ENCODE results near the gene PRRX2.

The PRRX2 gene

DNA sequence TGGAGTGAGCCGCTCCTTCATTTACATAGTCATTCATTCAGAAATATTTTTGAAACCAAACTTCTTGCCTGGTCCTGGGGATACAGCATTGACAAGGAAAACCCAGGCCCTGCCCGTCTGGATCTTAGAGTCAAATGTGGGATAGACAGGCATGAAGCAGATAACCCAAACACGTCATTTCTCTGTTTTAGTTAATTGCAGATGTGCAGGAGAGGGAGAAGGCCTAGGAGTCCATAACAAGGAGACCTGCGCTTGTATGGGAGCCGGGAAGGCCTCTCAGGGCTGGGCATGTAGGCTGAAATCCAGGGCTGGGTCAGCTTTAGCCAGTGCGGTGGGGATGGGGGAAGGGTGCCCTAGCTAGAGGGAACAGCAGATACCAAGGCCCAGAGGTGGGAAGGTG, 43.3 kb downstream of the PRRX2 start:
- DNase-seq (no peak), ATAC-seq (no peak)

GRCh38 chr9:129709438-129710168, 44.2 kb downstream of the PRRX2 start:
- no peak for DNase-seq
- no peak for ATAC-seq

- no peak for ATAC-seq
- DNase-seq, result no peak
Observed at GRCh38 chr9:129710169-129710453, 44.7 kb downstream of the PRRX2 start.

- no peak for ATAC-seq
- DNase-seq, result no peak
Observed at GRCh38 chr9:129712634-129713401, 47.4 kb downstream of the PRRX2 start.

DNA sequence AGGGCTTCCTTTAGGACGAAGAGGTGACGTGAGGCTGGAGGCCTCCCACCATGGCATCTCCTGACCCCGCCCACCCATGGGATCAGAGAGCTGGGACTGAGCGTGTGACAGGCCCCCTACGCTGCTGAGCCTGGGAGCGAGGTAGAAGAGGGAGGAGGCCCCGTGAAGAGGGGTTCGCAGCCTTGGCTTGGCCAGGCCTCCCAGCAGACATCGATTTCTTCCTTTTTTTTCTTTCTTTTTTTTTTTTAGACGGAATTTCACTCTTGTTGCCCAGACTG, 47.9 kb downstream of the PRRX2 start:
- ATAC-seq, result no peak

DNA sequence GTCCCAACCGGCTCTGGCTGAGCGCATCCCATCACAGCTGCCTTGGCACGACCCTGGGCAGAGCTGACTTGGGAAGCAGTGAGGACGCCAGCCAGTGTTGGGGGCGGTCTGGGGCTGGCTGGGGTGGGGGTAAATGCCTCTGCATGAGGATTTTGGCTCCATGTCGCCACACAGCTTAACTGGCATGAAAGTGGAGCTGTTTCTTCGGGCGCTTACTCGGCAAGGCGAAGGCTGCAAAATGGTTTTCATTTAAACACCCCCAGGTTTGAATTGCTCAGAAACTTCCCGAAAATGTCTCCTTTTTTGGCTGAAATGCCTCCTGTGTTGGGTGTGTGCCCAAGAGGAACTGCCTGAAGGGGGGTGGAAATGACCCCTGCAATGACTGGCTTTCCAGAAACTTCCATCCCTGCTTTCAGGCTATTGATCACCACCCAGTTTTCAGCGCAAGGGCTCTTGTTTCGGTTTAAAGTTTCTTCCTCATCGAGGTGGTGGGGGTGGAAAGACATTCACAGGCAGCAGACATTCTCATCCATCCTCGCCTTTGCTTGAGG, 49.1 kb downstream of the PRRX2 start:
- ATAC-seq (no peak), DNase-seq (no peak)

More for the DNA sequence above, 47.9 kb downstream of the PRRX2 start:
- DNase-seq, result no peak

DNA sequence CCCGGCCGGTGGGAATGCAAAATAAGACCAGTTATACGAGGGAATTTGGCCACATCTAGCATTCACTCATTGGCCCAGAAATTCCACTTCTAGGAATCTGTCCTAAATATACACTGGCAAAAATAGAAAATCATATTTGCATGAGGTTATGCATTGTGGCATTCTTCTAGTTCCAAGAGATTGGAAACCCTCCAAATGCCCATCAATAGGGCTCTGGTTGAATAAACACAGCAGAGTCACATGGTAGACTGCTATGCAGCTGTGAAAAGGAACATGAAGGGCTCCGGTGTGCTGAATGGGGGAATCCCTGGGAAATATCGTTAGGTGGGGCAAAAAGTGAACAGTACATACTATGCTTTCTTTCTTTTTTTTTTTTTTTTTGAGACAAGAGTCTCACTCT, 50.6 kb downstream of the PRRX2 start:
- no peak for DNase-seq
- no peak for ATAC-seq

- no peak for ATAC-seq
- no peak for DNase-seq
Observed at GRCh38 chr9:129717991-129718390, 52.5 kb downstream of the PRRX2 start.

DNA sequence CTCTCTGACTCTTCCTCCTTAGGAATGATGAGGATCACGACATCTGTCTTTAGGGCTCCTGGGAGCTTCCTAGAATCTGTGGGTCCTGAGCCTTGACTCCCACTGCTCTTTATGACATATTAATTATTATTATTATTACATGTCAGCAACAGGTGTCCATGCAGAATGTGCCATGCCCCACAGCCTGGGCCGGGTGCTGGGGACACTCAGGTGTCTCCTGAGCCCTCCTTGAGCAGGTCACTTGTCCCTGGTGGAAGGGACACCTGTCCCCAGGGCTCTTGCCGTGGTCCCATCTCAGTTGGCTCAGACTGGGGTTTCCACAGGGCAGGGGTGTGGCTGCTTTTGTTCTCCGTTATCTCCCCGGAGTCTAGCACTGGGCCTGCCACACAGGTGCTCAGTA, 53.2 kb downstream of the PRRX2 start:
- DNase-seq (no peak), ATAC-seq (no peak)

DNA sequence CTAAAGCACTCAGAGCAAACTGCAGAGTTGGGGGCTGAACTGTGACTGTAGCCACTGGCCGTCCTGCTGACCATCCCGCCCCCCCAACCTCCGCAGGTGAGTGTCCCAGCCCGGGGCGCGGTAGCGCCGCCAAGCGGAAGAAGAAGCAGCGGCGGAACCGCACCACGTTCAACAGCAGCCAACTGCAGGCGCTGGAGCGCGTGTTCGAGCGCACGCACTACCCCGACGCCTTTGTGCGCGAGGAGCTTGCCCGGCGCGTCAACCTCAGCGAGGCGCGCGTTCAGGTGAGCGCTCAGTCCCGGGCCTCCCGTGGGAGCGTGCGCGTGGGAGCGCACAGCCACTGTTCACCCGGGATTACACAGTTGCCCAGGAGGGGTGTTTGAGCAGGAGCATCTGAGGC, 53.7 kb downstream of the PRRX2 start:
- no peak for ATAC-seq
- DNase-seq, result no peak

DNA sequence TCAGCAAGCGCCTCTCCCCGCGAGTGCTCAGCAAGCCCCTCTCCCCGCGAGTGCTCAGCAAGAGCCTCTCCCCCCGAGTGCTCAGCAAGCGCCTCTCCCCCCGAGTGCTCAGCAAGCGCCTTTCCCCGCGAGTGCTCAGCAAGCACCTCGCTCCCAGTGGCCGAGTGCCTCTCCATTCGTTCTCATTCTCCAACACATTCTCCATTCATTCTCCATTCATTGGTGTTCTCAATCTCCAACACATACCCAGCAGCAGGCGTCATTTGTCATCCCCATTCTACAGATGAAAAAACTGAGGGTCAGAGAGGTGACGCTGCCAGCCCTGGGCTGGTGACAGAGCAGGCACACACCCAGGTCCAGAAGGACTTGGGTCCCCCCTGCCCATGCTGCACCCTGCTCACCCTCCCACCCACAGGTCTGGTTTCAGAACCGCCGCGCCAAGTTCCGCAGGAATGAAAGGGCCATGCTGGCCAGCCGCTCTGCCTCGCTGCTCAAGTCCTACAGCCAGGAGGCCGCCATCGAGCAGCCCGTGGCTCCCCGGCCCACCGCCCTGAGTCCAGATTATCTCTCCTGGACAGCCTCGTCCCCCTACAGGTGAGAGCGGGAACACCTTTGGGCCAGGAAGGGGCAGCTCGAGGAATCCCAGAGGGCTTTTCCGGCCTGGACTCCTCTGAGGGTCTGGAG, 54.9 kb downstream of the PRRX2 start:
- no peak for DNase-seq
- ATAC-seq, result no peak

GRCh38 chr9:129720865-129721545, 55.6 kb downstream of the PRRX2 start:
- no peak for DNase-seq
- no peak for ATAC-seq

GRCh38 chr9:129722913-129723312, 57.5 kb downstream of the PRRX2 start:
- no peak for ATAC-seq
- DNase-seq, result no peak

DNA sequence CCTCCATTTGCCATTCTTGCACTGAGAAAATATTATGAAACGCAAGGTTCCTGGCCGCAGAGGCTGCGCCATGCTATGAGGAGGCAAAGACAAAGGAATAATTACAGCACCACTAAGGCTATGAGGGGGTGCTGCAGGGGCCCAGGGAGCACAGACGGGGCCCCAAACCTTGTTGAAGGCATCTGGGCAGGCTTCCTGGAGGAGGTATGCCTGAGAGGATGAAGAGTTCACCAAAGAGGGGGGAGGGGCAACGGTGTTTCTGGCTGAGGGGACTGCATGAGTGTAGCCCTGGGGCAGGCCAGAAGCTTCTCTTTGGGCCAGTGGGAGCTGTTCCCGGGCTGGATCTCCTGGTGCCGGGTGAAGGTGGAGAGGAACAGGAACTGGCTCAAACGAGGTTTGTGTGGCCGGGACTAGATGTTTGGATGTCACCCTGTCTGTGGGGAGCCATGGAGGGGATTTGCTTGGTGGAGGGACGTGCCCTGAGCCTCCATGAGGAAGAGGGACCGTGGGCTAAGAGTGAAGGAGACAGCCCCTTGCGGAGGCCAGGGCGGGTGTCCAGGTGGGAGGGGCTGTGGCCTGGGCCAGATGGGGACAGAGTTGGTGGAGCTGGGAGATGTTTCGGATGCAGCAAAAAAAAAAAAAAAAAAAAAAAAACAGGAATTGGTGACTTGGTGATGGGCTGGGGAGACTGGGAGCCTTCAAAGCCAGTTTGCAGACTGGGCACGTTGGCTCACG, 59.2 kb downstream of the PRRX2 start:
- ATAC-seq, result no peak
- DNase-seq, result no peak

- no peak for DNase-seq
- no peak for ATAC-seq
Observed at GRCh38 chr9:129725795-129726251, 60.4 kb downstream of the PRRX2 start.

GRCh38 chr9:129726322-129727160, 61.1 kb downstream of the PRRX2 start:
- ATAC-seq (peak; percentile 83), DNase-seq (peak; percentile 74)

DNA sequence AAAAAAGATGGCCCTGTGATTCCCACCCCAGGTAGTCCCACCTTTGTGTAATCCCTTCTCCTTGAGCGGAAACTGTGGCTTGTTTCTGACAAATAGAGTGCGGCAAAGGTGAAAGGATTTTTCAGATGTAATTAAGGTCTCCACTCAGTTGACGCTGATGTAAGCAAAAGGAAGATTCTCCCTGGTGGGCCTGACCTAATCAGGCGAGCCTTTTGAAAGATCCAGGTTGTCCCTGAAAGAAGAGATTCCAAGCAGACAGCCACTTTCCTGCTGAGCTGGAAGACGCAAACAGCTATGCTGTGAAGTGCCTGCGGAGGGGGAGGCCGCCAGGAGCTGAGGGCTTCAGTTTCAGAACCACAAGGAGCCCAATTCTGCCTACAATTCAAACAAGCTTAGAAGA, 63.3 kb downstream of the PRRX2 start:
- DNase-seq, result no peak
- ATAC-seq, result no peak

GRCh38 chr9:129731477-129732085, 66.1 kb downstream of the PRRX2 start:
- no peak for ATAC-seq
- no peak for DNase-seq

GRCh38 chr9:129732100-129732499, 66.7 kb downstream of the PRRX2 start:
- no peak for ATAC-seq

DNA sequence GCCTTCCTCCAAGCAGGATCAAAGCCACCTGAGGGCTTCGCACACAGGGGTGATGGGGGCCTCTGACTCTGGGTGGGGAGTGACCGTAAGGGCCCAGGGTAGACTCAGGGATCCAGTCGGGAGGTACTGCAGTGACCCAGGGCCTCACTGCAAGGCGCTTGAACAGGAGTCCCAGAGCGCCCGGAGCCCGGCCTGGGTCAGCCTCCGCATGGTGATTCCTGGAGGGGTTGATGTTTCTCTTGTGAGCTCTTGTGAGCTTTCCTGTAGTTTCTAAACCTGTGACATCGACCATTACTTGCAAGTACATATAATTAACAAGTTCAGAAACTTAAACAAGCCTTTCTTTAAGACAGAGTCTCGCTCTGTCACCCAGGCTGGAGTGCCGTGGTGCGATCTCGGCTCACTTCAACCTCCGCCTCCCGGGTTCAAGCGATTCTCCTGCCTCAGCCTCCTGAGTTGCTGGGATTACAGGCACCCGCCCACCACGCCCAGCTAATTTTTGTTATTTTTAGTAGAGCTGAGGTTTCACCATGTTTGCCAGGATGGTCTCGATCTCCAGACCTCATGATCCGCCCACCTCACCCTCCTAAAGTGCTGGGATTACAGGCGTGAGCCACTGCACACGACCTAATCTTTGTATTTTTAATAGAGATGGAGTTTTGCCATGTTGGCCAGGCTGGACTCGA, 67.6 kb downstream of the PRRX2 start:
- DNase-seq (no peak), ATAC-seq (no peak)

More at GRCh38 chr9:129732100-129732499, 66.7 kb downstream of the PRRX2 start:
- no peak for DNase-seq

Measured in stimulated activated naive CD8-positive, alpha-beta T cell treated with anti-CD3 and anti-CD28 coated beads, Interleukin-15, Interleukin-2, amounts not matched to agents 100 U/mL and 50 U/mL, for 24 hours (primary cell).